ENCODE results near the gene CS. TPM values are rescaled to one million over a fixed set of nuclear protein-coding genes. Genes with fewer than 3 reads are reported as not detected.

CS gene
- total and polyA plus RNA-seq, 2 experiments from 2014 or later = 83.2 to 111 TPM

GRCh38 chr12:56315622-56316473 lies 15.7 kb upstream of the CS start, which contains the start of gene CNPY2:
CNPY2 (minus strand) TSS chr12:56315988; CDS start chr12:56315217, 771 bp downstream.
- Histone ChIP-seq H4K20me1 (ENCODE audit: insufficient read depth, poor library complexity, severe bottlenecking) (no peaks in the 10 kb centered on the region), H3K27ac (peak within 1 kb of the TSS; percentile 68), H2AFZ (peak within 1 kb of the TSS; percentile 50), H3K79me2 (peaks cover 23% of the 10 kb centered on the region), H3K4me3 (peak within 1 kb of the TSS; percentile 18), H3K4me1 (ENCODE audit: insufficient read depth) (no peaks in the 10 kb centered on the region), H3K9me2 (replicated peaks; ENCODE audit: insufficient read depth) (no peaks in the 10 kb centered on the region), H3K9me3 (ENCODE audit: low read depth) (no peaks in the 10 kb centered on the region), H3K27me3 (no peaks in the 10 kb centered on the region), H3K4me2 (peak within 1 kb of the TSS; percentile 76), H3K36me3 (replicated peaks; ENCODE audit: insufficient read depth, low read depth) (no peaks in the 10 kb centered on the region)
- TF ChIP-seq CTCF (IDR thresholded peaks at IDR 0.05; ENCODE audit: poor library complexity) (peak; percentile 14), EZH2 (IDR thresholded peaks at IDR 0.05; ENCODE audit: borderline replicate concordance) (no peak), EZH2phosphoT487 (IDR thresholded peaks at IDR 0.05; ENCODE audit: low read depth, severe bottlenecking, unreplicated experiment) (no peak)
- DNase-seq (ENCODE audit: low spot score) = peak; percentile 97
- WGBS (ENCODE audit: low lambda C conversion rate, missing lambda C conversion rate) = under 1% methylated on average over 61 of the region's 62 CpGs

- Histone ChIP-seq H2AFZ (peak overlapping the region; percentile 50), H3K4me2 (peak overlapping the region; percentile 76), H3K27ac (peak overlapping the region; percentile 68), H3K9me3 (ENCODE audit: low read depth) (no peaks in the 10 kb centered on the region), H3K4me1 (ENCODE audit: insufficient read depth) (no peaks in the 10 kb centered on the region), H3K27me3 (no peaks in the 10 kb centered on the region), H3K79me2 (peaks cover 23% of the 10 kb centered on the region), H3K4me3 (peak overlapping the region; percentile 18), H3K9me2 (replicated peaks; ENCODE audit: insufficient read depth) (no peaks in the 10 kb centered on the region), H4K20me1 (ENCODE audit: insufficient read depth, poor library complexity, severe bottlenecking) (no peaks in the 10 kb centered on the region), H3K36me3 (replicated peaks; ENCODE audit: insufficient read depth, low read depth) (no peaks in the 10 kb centered on the region)
- TF ChIP-seq EZH2phosphoT487 (IDR thresholded peaks at IDR 0.05; ENCODE audit: low read depth, severe bottlenecking, unreplicated experiment) (no peak), EZH2 (IDR thresholded peaks at IDR 0.05; ENCODE audit: borderline replicate concordance) (no peak)
- WGBS (ENCODE audit: low lambda C conversion rate, missing lambda C conversion rate) = 4% methylated on average over 11 of the region's 11 CpGs
- peak; percentile 41 for DNase-seq (ENCODE audit: low spot score)
Measured at GRCh38 chr12:56315249-56315621, 15.1 kb upstream of the CS start.

GRCh38 chr12:56311003-56311402 lies 10.9 kb upstream of the CS start:
- Histone ChIP-seq H4K20me1 (ENCODE audit: insufficient read depth, poor library complexity, severe bottlenecking) (no peaks in the 10 kb centered on the region), H3K4me3 (no peak overlapping the region), H3K27me3 (no peaks in the 10 kb centered on the region), H2AFZ (no peak overlapping the region), H3K4me1 (ENCODE audit: insufficient read depth) (no peaks in the 10 kb centered on the region), H3K4me2 (no peak overlapping the region), H3K9me3 (ENCODE audit: low read depth) (no peaks in the 10 kb centered on the region), H3K27ac (no peak overlapping the region), H3K36me3 (replicated peaks; ENCODE audit: insufficient read depth, low read depth) (no peaks in the 10 kb centered on the region), H3K79me2 (peaks cover 21% of the 10 kb centered on the region), H3K9me2 (replicated peaks; ENCODE audit: insufficient read depth) (no peaks in the 10 kb centered on the region)
- DNase-seq (ENCODE audit: low spot score) = no peak
- TF ChIP-seq EZH2 (IDR thresholded peaks at IDR 0.05; ENCODE audit: borderline replicate concordance) = no peak
- TF ChIP-seq EZH2phosphoT487 (IDR thresholded peaks at IDR 0.05; ENCODE audit: low read depth, severe bottlenecking, unreplicated experiment) = no peak
- TF ChIP-seq CTCF (IDR thresholded peaks at IDR 0.05; ENCODE audit: poor library complexity) = no peak
- WGBS (ENCODE audit: low lambda C conversion rate, missing lambda C conversion rate) = 98% methylated on average over 12 of the region's 12 CpGs

- Histone ChIP-seq H2AFZ (no peak overlapping the region), H3K9me3 (ENCODE audit: low read depth) (no peaks in the 10 kb centered on the region), H3K27me3 (no peaks in the 10 kb centered on the region), H4K20me1 (ENCODE audit: insufficient read depth, poor library complexity, severe bottlenecking) (no peaks in the 10 kb centered on the region), H3K9me2 (replicated peaks; ENCODE audit: insufficient read depth) (no peaks in the 10 kb centered on the region), H3K27ac (no peak overlapping the region), H3K79me2 (peaks cover 6% of the 10 kb centered on the region), H3K4me2 (no peak overlapping the region), H3K36me3 (replicated peaks; ENCODE audit: insufficient read depth, low read depth) (no peaks in the 10 kb centered on the region), H3K4me1 (ENCODE audit: insufficient read depth) (no peaks in the 10 kb centered on the region), H3K4me3 (no peak overlapping the region)
- 91% methylated on average over 3 of the region's 3 CpGs for WGBS (ENCODE audit: low lambda C conversion rate, missing lambda C conversion rate)
- TF ChIP-seq EZH2 (IDR thresholded peaks at IDR 0.05; ENCODE audit: borderline replicate concordance) = no peak
- no peak for TF ChIP-seq CTCF (IDR thresholded peaks at IDR 0.05; ENCODE audit: poor library complexity)
- TF ChIP-seq EZH2phosphoT487 (IDR thresholded peaks at IDR 0.05; ENCODE audit: low read depth, severe bottlenecking, unreplicated experiment) = no peak
- no peak for DNase-seq (ENCODE audit: low spot score)
Measured at GRCh38 chr12:56308714-56309113, 8.6 kb upstream of the CS start.
